Activated CD8-positive, alpha-beta memory T cell treated with anti-CD3 and anti-CD28 coated beads for 48 hours (primary cell): ENCODE results near the gene TANC1.

Experiments used
- DNase-seq, 3 experiments: peaks; one replicate each; pipeline ENCODE4 v3.0.0-alpha.2; 2020; ENCODE audit warnings: low read depth in 2 of 3, low spot score in 2 of 3

Gene TANC1

DNA sequence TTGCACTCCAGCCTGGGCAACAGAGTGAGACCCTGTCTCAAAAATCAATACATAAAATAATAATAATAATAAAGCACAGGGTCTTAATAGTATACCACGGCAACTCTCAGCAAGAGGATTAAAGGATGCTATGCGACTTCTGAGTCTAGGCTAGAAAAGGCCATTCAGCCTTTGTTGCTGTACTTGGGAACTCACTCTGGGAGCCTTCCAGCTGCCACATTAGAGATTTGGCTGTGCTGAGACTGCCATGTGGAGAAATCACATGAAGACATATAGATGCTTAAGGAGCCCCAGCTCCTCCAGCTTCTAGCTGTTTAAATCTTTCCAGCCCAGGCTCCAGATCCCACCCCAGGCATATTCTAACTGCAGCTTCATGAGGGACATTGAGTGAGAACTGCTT lies 8.2 kb upstream of the TANC1 start:
- DNase-seq, result no peak

DNA sequence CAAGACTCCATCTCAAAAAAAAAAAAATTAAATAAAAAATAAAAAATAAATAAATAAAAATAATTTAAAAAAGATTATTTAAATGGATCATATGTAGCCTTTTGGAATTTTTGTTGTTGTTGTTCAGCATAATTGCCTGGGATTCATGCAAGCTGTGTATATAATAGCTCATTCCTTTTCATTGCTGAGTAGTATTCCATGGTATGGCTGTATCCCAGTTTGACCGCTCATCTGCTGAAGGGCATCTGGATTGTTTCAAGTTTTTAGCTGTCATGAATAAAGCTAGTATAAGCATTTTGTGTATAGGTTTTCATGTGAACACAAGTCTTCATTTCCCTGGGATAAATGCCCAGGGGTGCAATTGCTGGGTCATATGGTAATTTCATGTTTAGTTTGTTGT lies 6.4 kb upstream of the TANC1 start:
- no peak for DNase-seq

DNA sequence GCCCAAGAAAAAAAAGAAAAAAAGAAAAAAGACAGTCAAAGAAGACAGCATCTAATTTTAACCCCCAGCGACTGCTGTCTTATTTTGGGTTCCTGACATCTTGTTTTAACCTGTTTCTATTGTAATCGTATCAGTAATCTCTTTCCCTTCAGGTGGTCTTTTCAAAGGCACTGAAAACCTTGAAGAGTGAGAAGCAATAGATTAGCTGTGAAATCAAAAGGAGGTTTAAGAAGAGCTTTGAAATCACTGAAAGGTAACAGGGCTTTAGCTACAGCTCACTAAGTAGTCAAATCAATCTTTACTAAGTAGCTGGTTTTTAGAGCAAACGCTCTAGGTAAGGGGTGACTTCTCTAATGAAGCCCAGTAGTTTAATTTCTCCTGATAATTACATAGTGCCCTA lies 5.4 kb upstream of the TANC1 start:
- no peak for DNase-seq

DNA sequence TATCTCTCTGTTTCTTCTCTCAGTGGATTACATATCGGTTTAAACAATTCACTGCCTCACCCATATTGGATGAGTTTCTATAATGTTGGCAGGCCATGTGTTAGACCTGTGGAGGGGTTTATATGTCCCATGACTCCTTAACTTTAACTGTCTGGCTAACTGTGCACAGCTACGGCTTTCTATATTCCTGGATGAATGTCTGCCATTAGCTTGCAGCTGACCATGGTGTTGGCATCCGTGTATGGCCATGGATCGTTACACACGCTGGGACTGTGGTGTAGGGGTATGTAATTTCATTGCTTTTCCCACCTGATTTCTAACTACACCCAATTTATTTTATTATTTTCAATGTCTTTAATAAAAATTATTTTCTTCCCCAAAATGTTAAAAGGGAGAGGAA lies 3.3 kb upstream of the TANC1 start:
- DNase-seq, result no peak

DNA sequence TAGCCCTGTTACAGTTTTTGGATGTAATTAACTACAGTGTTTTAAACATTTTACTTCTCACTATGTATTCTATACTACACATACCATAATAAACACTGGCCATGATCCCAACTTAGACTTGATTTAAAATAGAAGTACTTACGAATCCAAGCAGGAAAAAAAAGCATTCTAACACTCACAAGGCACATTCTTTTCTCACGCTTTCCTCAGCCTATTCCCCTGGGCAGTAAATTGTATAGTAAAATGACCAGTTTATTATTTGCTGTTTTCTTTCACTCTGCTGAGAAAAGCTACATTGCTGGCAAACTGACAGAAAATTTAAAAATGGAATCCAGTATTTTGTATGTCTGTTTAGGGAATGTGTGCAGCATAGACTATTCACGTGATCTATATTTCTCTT lies 2.8 kb upstream of the TANC1 start:
- no peak for DNase-seq

DNA sequence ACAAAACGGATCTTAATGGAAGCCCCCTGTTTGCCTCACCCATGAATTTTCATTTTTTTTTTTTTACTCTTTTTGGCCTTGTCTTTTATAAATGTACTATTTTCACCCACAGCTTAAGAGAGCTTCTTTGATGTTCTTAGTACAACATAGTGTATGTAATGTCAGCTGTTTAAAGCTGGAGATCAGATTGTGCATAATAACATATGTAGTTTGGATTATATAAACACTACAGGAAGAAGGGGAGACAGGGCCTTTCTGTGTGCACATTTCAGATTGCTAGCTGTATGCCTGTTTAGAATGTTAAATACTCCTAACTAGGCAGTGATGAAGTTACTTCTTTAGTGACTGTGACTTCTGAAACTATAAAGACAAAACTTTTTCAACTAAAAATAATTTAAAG lies 2.1 kb upstream of the TANC1 start:
- DNase-seq, result no peak

DNA sequence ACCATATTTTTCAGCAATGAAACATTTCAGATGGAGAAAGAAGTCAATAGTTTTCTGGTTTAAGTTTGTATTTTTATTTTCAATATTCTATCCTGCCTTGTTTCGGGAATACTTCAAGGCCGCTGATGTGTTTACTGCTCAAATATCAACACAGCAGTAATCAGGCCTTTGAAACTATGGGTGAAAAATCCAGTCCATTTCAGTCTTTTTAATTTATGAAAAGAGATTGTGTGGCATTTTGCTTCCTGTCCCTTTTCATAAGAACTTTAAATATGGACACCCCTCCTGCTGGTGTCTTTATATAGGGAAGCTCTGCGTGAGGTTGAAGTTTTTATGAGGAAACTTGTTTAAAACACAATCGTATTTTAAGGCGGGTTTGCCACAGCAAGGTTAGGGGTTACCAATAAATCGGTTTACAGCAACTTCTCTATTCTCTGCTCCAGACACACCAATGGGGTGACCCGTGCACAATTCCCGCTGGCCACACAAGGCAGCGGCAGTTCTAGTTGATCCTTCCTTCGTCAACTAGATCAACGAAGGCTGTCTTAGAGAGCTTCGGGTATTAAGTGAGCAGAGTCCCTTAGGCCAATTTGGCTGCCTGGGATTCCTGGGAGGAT lies 1.2 kb upstream of the TANC1 start:
- DNase-seq, result no peak

DNA sequence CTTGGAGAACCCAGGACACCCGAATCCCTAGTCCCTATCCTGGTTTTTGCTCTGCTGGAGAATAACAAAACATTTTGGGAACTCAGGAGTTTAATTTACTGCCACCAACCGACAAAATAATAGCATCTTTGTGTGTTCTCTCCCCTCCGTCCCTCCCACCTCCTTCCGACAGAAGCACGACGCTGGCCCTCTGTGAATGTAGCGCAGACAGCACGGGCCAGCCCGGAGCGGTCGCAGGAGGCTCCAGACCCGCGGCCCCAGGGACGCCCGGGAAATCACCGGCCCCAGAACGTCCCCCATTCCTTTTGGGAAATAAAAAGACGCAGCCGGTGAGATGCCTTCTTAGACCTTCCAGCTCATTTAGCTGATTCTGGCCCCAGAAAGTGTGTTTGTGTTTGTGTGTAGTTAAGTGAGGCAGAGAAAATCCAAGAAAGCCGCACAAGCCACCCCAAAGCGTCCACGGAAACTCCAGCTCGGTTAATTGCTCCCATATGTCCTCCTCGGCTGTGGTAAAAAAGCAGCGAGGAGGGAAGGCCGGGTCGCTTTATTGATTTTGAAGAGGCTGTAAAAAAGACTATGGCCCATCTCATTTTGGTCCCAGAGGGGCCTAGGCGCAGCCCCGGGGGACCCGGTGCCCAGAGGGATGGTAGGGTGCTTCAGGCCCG lies 577 bp upstream of the TANC1 start:
- no peak for DNase-seq

DNA sequence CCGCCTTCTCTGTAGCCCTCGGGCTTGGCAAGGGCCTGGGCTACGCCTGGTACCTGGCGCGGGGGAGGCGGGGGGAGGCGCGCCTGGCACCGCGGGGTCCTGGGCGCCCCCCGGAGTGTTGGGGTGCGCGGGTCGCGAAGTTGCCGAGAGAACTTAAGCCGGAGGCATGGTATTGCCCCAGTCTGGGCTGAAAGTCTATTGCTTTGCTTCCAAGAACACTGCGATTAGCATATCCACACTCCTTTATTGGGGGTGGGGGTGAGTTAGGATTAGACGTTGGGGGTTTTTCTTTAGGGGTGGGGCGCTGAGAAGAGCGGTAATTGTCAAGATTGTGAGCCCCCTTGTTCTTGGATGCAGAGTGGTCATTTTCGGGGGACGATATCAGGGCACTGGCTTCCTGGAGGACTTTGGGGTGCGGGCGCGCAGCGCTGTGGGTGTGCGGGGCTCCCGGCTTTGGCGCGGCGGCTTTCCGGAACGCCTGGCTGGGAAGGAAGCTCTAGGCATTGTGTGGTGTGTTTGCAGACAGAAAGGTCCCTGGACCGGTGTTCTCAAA lies 798 bp downstream of the TANC1 start:
- DNase-seq, result no peak

DNA sequence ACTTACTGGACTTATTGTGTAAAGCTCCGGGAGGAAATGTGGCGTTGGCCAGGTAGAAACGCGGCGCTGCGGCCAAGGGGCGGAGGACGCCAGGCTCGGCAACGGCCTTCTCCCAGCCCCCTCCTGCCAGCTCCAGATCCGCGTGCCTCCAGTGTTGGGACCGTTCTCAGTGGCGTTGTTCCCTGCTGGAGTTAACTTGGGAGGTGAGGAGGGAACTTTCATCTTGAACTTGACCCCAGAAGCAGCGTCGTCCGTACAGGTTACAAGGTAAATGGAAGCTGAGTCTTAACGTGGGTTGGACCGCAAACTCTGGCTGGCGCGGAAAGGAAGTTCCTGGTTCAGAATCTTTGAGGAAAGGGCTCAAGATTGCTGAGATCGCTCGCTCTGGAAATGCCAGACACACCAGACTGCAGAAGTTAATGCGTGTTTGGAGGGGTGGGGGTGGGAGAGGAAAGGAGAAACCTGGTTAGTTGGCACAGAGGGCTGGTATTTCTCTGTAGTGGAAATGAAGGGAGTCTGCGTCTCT lies 1.3 kb downstream of the TANC1 start:
- DNase-seq, result no peak

DNA sequence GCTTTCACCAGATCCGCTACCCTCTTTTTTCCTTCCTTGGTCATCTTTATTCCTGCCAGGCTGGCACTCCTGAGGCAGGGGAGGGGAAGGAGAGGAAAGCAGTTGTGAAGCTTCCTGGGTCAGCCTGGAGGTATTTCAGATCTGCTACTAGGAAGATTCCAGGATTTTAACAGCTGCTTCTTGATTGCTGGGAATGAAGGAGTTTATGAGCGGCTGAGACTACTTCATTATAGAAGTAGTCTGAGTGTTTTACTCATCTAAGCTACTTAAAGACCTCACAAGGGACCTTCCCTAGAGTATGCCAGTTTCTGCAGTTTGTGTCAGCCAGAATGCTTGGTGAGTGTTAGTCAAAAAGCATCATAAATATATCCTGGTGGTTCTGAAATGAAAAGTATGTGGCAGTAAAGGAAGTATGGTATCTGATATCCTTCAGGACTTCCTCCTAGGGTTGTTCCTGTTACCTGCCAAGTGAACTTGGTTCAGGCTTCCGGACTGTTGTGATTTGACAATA lies 1.9 kb downstream of the TANC1 start:
- DNase-seq, result no peak

DNA sequence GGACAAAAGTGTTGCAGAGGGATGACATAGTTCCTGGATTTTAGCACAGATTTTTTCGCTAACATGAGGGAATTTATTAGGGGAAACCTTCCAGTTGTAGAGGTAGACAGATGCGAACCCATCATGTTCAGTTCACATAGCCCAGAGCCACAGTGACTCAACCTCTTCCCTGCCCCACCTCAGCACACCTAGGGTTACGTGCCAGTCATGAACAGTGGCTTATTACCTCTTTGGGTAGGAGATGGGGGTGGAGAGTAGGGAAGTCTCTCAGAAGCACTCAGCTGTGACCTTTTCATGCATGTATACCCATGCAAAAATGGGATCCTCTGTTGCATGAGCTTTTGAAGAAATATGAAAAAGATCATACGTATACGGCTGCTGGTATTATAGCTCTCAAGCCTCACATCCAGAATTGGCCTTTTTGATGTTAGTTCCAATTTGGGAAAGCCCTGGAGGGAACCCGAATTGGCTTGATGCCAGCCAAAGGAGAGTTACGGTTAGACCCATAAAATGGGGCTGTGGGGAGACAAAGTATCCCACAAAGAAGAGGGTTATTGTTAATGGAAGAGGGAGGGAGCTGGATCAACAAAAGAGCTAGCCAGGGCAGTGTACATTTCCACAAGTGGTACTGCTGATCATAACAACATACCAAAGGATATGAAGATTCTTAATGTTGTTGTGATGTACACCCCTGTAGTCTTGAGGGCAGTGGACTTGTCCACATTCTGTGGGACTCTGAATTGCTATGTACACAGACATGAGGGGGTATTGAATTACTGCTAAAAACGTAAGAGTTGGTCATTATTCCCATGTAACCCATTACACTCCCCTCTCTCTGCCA lies 4.9 kb downstream of the TANC1 start:
- no peak for DNase-seq

DNA sequence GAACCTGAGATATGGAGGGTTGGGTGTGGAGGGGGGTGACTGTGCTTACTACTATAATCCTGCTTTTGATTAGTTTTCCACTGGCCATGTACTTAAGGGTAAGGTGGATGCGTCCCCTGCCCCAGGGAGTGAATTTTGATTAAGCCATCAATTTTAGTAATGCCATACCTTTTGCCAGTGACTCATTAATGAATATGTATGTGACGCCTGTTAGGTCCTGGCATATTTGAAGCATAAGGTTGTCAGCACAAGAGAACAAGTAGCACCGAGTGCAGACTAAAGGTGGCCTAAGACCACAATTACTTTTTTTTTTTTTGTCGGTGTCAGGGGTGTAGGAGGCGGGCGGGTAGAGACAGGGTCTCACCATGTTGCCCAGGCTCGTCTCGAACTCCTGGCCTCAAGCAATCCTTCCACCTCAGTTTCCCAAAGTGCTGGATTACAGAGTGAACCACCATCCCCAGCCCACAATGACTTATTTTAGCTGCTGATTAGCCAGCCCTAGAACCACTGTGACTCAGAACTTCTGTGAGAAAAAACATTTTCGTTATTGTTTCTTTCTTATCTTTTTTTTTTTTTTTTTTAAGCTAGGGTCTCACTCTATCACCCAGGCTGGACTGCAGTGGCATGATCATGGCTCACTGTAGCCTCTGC lies 7.0 kb downstream of the TANC1 start:
- DNase-seq, result no peak

DNA sequence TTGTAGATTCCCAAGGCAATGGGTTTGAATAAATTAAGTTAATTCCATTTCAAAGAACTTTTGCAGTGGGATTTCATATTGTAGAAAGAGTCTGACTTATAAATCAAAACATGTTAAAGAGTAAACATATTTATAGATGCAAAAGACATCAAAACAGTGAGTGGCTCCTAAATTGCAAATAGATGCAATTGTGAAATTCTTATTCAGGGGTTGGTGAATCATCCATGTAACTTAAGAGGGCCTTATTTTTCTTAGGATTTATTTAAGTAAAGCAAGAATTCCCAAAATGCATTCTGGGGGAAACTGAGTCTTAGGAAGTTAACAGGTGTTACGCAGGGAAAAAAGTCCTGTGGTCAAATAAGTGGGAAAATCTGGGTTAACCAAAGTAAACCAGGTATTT lies 11.3 kb downstream of the TANC1 start:
- DNase-seq, result no peak

DNA sequence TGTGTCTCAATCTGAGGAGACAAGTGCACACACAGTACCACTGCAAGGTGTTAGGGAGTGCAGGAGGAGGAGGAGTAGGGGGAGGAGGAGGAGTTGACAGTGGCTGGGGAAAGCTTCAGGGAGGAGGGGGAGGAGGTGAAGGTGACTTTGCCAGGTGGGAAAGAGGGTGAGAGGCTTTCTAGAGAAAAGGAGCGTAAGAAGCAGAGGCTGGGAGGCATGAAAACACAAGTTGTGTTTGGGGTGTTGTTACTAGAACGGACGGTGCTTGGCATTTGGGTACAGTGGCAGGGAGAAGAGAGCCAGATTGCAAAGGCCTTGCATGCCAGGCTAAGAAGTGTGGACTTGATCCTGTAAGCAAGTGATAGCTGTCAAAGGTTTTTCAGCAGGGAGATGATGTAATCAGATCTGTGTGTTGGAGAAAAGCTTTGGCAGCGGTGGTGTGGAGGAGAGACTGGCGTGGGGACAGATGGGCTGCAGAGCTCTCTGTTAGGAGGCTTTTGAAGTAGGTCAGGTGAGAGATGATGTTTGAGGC lies 16.2 kb downstream of the TANC1 start:
- DNase-seq, result no peak

DNA sequence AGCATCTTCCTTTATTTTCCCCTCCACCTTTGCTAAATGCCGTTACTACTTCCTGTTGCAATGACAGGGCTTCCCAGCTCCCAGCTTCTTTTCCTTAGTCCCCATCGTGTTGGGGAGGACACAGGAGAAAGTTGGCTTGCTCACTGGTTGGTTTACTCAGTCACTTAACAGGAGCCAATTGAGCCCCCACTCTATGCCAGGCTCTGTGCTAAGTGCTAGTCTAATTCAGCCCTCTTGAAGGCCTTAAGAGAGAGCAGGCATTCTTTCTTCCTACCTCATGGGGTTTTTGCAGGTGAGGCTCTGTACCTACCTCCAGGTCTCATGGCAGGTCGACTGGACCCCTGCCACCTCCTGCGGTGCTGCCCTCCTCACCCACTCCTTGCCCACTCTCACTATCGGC lies 20.1 kb downstream of the TANC1 start:
- DNase-seq, result no peak

DNA sequence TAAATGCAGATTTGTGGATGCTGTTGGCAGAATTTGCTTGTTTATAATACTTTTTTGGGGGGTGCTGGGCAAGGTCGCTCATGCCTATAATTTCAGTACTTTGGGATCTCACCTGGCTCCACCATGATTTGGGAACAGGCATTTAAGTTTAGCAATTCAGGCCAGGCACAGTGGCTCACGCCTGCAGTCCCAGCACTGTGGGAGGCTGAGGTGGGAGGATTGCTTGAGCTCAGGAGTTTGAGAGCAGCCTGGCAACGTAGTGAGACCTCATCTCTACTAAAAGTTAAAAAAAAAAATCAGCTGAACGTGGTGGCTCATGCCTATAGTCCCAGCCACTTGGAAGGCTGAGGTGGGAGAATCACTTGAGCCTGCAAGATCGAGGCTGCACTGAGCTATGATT lies 20.7 kb downstream of the TANC1 start:
- DNase-seq, result no peak

DNA sequence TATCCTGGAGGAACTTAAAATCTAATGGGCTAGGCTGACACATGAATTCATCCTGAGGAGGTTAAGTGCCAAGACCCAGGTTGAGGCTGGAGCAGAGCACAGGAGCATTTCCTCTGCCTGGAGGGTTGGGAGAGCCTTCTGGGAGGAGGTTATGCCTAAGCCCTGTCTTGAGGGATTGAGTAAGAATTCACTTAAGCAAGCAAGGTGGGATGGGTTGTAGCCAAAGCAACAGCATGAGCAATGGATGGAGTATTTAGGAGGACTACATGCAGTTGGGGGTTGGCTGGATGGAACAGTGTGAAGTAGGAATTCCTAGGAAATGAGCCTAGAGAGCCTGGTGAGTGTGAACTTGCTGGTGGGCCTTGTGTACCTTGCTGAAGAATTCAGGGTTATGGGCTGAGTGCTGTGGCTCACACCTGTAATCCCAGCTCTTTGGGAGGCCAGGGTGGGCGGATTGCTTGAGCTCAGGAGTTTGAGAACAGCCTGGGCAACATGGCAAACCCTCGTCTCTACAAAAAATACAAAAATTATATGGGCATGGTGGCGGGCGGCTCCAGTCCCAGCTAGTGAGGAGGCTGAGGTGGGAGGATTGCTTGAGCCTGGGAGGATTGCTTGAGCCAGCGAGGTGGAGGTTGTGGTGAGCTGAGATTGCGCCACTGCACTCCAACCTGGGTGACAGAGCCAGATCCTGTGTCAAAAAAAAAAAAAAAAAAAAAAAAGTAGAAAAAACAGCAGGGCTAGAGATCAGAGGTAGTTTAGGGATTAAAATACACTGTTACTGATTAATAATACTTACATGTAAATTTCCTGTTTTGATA lies 22.2 kb downstream of the TANC1 start:
- no peak for DNase-seq

DNA sequence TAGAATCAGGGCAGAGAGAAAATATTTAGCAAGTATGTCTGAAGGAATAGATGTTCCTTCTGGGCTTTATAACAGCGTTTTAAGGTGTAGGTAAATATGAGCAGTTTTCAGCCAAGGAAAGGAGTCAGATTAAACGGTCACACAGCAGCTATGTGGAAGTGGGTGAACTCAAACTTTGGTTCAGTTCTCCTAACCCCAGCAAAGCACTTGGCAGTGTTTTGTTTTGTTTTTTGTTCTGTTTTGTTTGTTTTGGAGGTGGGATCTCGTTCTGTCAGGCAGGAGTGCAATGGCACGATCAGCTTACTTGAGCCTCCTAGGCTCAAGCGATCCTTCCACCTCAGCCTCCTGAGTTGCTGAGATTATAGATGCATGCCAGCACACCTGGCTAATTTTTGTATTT lies 24.6 kb downstream of the TANC1 start:
- DNase-seq, result no peak
